H1 (cell line): ENCODE data around the gene ALDH5A1. TPM values are rescaled to one million over a fixed set of nuclear protein-coding genes. Genes with fewer than 3 reads are reported as not detected.

ENCODE experiments used
- CTCF ChIA-PET: fragments of 300-600 bp; sonication (Branson Sonifier 250); formaldehyde crosslinking; loops from one replicate; lab custom pipeline; 2021; ENCODE audit not compliant: partially characterized antibody; lab: Charles Lee
- POLR2A ChIA-PET: fragments of 300-600 bp; sonication (Branson Sonifier 250); formaldehyde crosslinking; loops from one replicate; lab custom pipeline; 2021; ENCODE audit warnings: inconsistent platforms; ENCODE audit not compliant: partially characterized antibody; lab: Charles Lee
- DNase-seq, 2 experiments: peaks; one replicate each; pipeline versions ENCODE4 v3.0.0 to v3.0.0-alpha.2; 2010 to 2022; ENCODE audit warnings: low spot score in 2 of 2, low read depth in 1 of 2, mixed read lengths in 1 of 2
- FAIRE-seq: peaks from 2 replicates; lab custom pipeline; 2011; peaks lifted over from hg19 to GRCh38; lab: Jason Lieb, UNC
- H2AFZ ChIP-seq: 2 replicates; pipeline ENCODE4 v1.8.1; 2012; ENCODE audit warnings: low read length, inconsistent platforms
- H2AK5ac ChIP-seq: 2 replicates; pipeline ENCODE4 v1.6.1; 2013; ENCODE audit warnings: low read depth, low read length
- H2BK120ac ChIP-seq: replicated peaks from 2 replicates; pipeline ENCODE3; 2013; ENCODE audit warnings: low read depth, low read length, inconsistent platforms
- H2BK12ac ChIP-seq: 2 replicates; pipeline ENCODE4 v1.6.1; 2013; ENCODE audit warnings: low read depth, low read length
- H2BK15ac ChIP-seq: 2 replicates; pipeline ENCODE4 v1.6.1; 2013; ENCODE audit warnings: low read length
- H2BK20ac ChIP-seq: 2 replicates; pipeline ENCODE4 v1.6.1; 2013; ENCODE audit warnings: low read length
- H2BK5ac ChIP-seq: 2 replicates; pipeline ENCODE4 v1.6.1; 2013; ENCODE audit warnings: low read depth, low read length
- H3K14ac ChIP-seq: 2 replicates; pipeline ENCODE4 v1.6.1; 2013; ENCODE audit warnings: inconsistent platforms; ENCODE audit not compliant: insufficient read length
- H3K18ac ChIP-seq: 2 replicates; pipeline ENCODE4 v1.6.1; 2013; ENCODE audit warnings: low read length; ENCODE audit errors: extremely low read depth
- H3K23ac ChIP-seq: 2 replicates; pipeline ENCODE4 v1.6.1; 2013; ENCODE audit warnings: inconsistent platforms; ENCODE audit not compliant: insufficient read length
- H3K23me2 ChIP-seq: 2 replicates; pipeline ENCODE4 v1.6.1; 2013; ENCODE audit warnings: low read depth, low read length
- H3K27ac ChIP-seq: 2 replicates; pipeline ENCODE4 v1.6.1; 2011; ENCODE audit warnings: low read depth, low read length, inconsistent platforms
- H3K27me3 ChIP-seq, 4 experiments: replicated peaks in 1 of 4; 1 replicate in 1 of 4; 2 replicates in 3 of 4; pipeline versions ENCODE4 v1.6.1 to v1.8.1; 2011 to 2013; ENCODE audit warnings: low read length in 3 of 4, mild to moderate bottlenecking in 3 of 4, inconsistent platforms in 2 of 4, mixed read lengths in 2 of 4, moderate library complexity in 1 of 4; ENCODE audit not compliant: control insufficient read depth in 3 of 4, insufficient read depth in 3 of 4; ENCODE audit errors: extremely low read depth in 1 of 4
- H3K36me3 ChIP-seq, 4 experiments: 2 replicates each; pipeline versions ENCODE4 v1.6.1 to v1.8.1; 2011 to 2013; ENCODE audit warnings: mild to moderate bottlenecking in 4 of 4, low read length in 3 of 4, moderate library complexity in 2 of 4, control low read depth in 1 of 4, inconsistent platforms in 1 of 4; ENCODE audit not compliant: insufficient read depth in 4 of 4, control insufficient read depth in 2 of 4
- H3K4ac ChIP-seq: replicated peaks from 2 replicates; pipeline ENCODE3; 2013; ENCODE audit warnings: low read length, low read depth, mixed read lengths, inconsistent platforms; ENCODE audit not compliant: insufficient read length
- H3K4me1 ChIP-seq, 4 experiments: replicated peaks in 1 of 4; 1 replicate in 1 of 4; 2 replicates in 3 of 4; pipeline versions ENCODE4 v1.6.1 to v1.8.1; 2011 to 2013; ENCODE audit warnings: low read length in 3 of 4, inconsistent platforms in 2 of 4, mixed read lengths in 1 of 4; ENCODE audit not compliant: insufficient read depth in 4 of 4, control insufficient read depth in 3 of 4
- H3K4me2 ChIP-seq, 2 experiments: 2 replicates each; pipeline versions ENCODE4 v1.6.1 to v1.8.1; 2011 to 2013; ENCODE audit warnings: low read depth in 2 of 2, low read length in 2 of 2, control low read depth in 1 of 2, inconsistent platforms in 1 of 2, mild to moderate bottlenecking in 1 of 2; ENCODE audit not compliant: insufficient read depth in 1 of 2
- H3K4me3 ChIP-seq, 4 experiments: fragments of 200-600, 300-600 bp in 1 of 4; sonication (generic), shearing (Covaris generic), sonication (Bioruptor Twin) in 1 of 4; 2 replicates each; pipeline versions ENCODE4 v1.5.1 to v1.8.1; 2011 to 2016; ENCODE audit warnings: low read length in 4 of 4, low read depth in 3 of 4, control low read depth in 2 of 4, inconsistent platforms in 2 of 4, mild to moderate bottlenecking in 2 of 4, mixed read lengths in 1 of 4, moderate library complexity in 1 of 4; ENCODE audit not compliant: insufficient read depth in 2 of 4; ENCODE audit errors: extremely low read depth in 1 of 4
- H3K56ac ChIP-seq: replicated peaks from 2 replicates; pipeline ENCODE3; 2013; ENCODE audit warnings: low read depth, mild to moderate bottlenecking, mixed read lengths, low read length, inconsistent platforms; ENCODE audit not compliant: insufficient read length
- H3K79me1 ChIP-seq: 2 replicates; pipeline ENCODE4 v1.6.1; 2013; ENCODE audit warnings: low read depth, low read length, control low read depth
- H3K79me2 ChIP-seq, 2 experiments: 2 replicates each; pipeline versions ENCODE4 v1.6.1 to v1.8.1; 2012 to 2013; ENCODE audit warnings: low read length in 2 of 2, mild to moderate bottlenecking in 2 of 2, inconsistent platforms in 1 of 2; ENCODE audit not compliant: insufficient read depth in 2 of 2, control insufficient read depth in 1 of 2
- H3K9ac ChIP-seq, 4 experiments: replicated peaks in 1 of 4; 1 replicate in 1 of 4; 2 replicates in 3 of 4; pipeline versions ENCODE4 v1.6.1 to v1.8.1; 2011 to 2013; ENCODE audit warnings: low read depth in 3 of 4, low read length in 3 of 4, control low read depth in 2 of 4, mild to moderate bottlenecking in 2 of 4, moderate library complexity in 2 of 4, inconsistent platforms in 1 of 4; ENCODE audit errors: extremely low read depth in 1 of 4
- H3K9me3 ChIP-seq, 2 experiments: 2 replicates each; pipeline versions ENCODE4 v1.6.1 to v1.8.1; 2012 to 2013; ENCODE audit warnings: mild to moderate bottlenecking in 2 of 2, moderate library complexity in 2 of 2, control low read depth in 1 of 2, inconsistent platforms in 1 of 2, low read depth in 1 of 2, low read length in 1 of 2, mixed read lengths in 1 of 2; ENCODE audit not compliant: insufficient read depth in 2 of 2
- H4K20me1 ChIP-seq, 2 experiments: replicated peaks in 1 of 2; 2 replicates each; pipeline versions ENCODE3 to v1.8.1; 2011 to 2013; ENCODE audit warnings: inconsistent platforms in 2 of 2, low read length in 2 of 2, mild to moderate bottlenecking in 1 of 2; ENCODE audit not compliant: insufficient read depth in 2 of 2, control insufficient read depth in 1 of 2
- H4K5ac ChIP-seq: 2 replicates; pipeline ENCODE4 v1.6.1; 2013; ENCODE audit warnings: low read length, low read depth, mixed read lengths, inconsistent platforms; ENCODE audit not compliant: insufficient read length
- H4K8ac ChIP-seq: 2 replicates; pipeline ENCODE4 v1.8.0; 2013; ENCODE audit warnings: mild to moderate bottlenecking, moderate library complexity, low read length, inconsistent platforms; ENCODE audit not compliant: insufficient read depth; ENCODE audit errors: extremely low read depth
- H4K91ac ChIP-seq: replicated peaks from 2 replicates; pipeline ENCODE3; 2013; ENCODE audit warnings: low read length, mixed read lengths, inconsistent platforms; ENCODE audit not compliant: insufficient read length
- NANOG ChIP-seq: IDR thresholded peaks from 2 replicates; pipeline ENCODE4 v1.6.1; 2011; ENCODE audit warnings: low read length, low read depth, mild to moderate bottlenecking, inconsistent platforms; ENCODE audit not compliant: insufficient read depth, poor library complexity, severe bottlenecking
- POLR2AphosphoS5 ChIP-seq: IDR thresholded peaks from 2 replicates; pipeline ENCODE4 v1.6.1; 2011; ENCODE audit warnings: low read depth, low read length
- TAF1 ChIP-seq: IDR thresholded peaks from 2 replicates; pipeline ENCODE4 v1.6.1; 2011; ENCODE audit warnings: mild to moderate bottlenecking, low read depth, low read length
- WGBS, 2 experiments: shearing (Covaris generic) in 1 of 2; methylation state at CpG; one replicate each; pipeline versions ENCODE4 v1.1.6 to v1.1.7; 2013 to 2015; ENCODE audit warnings: low lambda C conversion rate in 2 of 2, mixed read lengths in 2 of 2, inconsistent platforms in 1 of 2, low coverage in 1 of 2, missing lambda C conversion rate in 1 of 2; ENCODE audit not compliant: insufficient replicate concordance in 2 of 2, insufficient coverage in 1 of 2, insufficient read length in 1 of 2; ENCODE audit errors: extremely low coverage in 1 of 2, missing lambda C conversion rate in 1 of 2; 5-methylcytosine and 5-hydroxymethylcytosine counted together
- polyA plus RNA-seq, 7 experiments: library from polyadenylated mRNA; depleted of rRNA in 3 of 7; stranded (reverse) in 5 of 7; unstranded in 2 of 7; fragments of >200 nt in 5 of 7; fragments of 200-250 nt in 2 of 7; gene quantifications; 1 replicate in 5 of 7; 2 replicates in 1 of 7; 4 replicates in 1 of 7; pipeline versions ENCODE4 v1.2.1 to v1.2.3, GENCODE V29; 2011 to 2013; ENCODE audit warnings: missing spikeins in 2 of 7, mixed read lengths in 2 of 7
- total RNA-seq: library from RNA; stranded (reverse); fragmentation: NEBNext Ultra II Directional; extraction: Animal tissue kit (Norgen Biotek cat#: 25700); gene quantifications from 2 replicates; pipeline ENCODE4 v1.2.1, GENCODE V29; 2021

The ALDH5A1 gene
- total and polyA plus RNA-seq, 2 of the 8 experiments (the other 6 are each of a cell fraction or from before 2014, with no cell fraction given), result 1.5 to 2.4 TPM

GRCh38 chr6:24464253-24465038 lies 30.3 kb upstream of the ALDH5A1 start:
- Histone ChIP-seq H4K5ac (no peak overlapping the region), H3K27ac (no peak overlapping the region), H2BK20ac (no peak overlapping the region), H3K9ac (no peak overlapping the region), H2BK5ac (no peak overlapping the region), H4K8ac (no peak overlapping the region), H4K20me1 (no peaks in the 10 kb centered on the region), H2AK5ac (no peak overlapping the region), H3K79me2 (no peaks in the 10 kb centered on the region), H2BK12ac (no peak overlapping the region), H4K91ac (no peak overlapping the region), H3K9me3 (no peaks in the 10 kb centered on the region), H3K4ac (no peak overlapping the region), H3K56ac (no peak overlapping the region), H2BK15ac (no peak overlapping the region), H3K18ac (no peak overlapping the region), H3K4me2 (no peak overlapping the region), H3K79me1 (no peaks in the 10 kb centered on the region), H3K4me1 (no peaks in the 10 kb centered on the region), H3K23ac (no peak overlapping the region), H3K27me3 (no peaks in the 10 kb centered on the region), H2AFZ (no peak overlapping the region), H2BK120ac (no peak overlapping the region), H3K14ac (no peak overlapping the region), H3K36me3 (no peaks in the 10 kb centered on the region), H3K23me2 (no peaks in the 10 kb centered on the region), H3K4me3 (no peak overlapping the region)
- POLR2A ChIA-PET, result no interaction called here
- CTCF ChIA-PET, result interaction anchor here (2.6 kb wide), 1 partner anchor 34 kb away, joined by 6 read pairs; no protein-coding TSS in a partner anchor
- TF ChIP-seq TAF1, result no peak
- TF ChIP-seq NANOG, result no peak
- TF ChIP-seq POLR2AphosphoS5, result no peak
- FAIRE-seq (no peak), DNase-seq (no peak)
- 88% methylated on average over 11 of the region's 11 CpGs; no CpG with 5 or more reads in 1 of the 2 experiments for WGBS, 2 experiments
